IPS DF 19.7 (cell line): ENCODE measurements around the gene LYPD6B.

Source experiments
- DNase-seq: peaks from one replicate; pipeline ENCODE4 v3.0.0-alpha.2; 2013; ENCODE audit warnings: low read depth, low spot score

The LYPD6B gene

GRCh38 chr2:149039213-149039724, 770 bp downstream of the LYPD6B start:
- DNase-seq, result no peak

- no peak for DNase-seq
These were observed 2.0 kb downstream of the LYPD6B start for GRCh38 chr2:149040451-149040850.

- DNase-seq, result no peak
These were observed 3.0 kb downstream of the LYPD6B start for GRCh38 chr2:149041482-149041881.

- DNase-seq, result no peak
These were observed 4.4 kb downstream of the LYPD6B start for GRCh38 chr2:149042881-149043280.

- no peak for DNase-seq
These were observed 6.0 kb downstream of the LYPD6B start for GRCh38 chr2:149044500-149044899.

GRCh38 chr2:149047118-149047517, 8.6 kb downstream of the LYPD6B start:
- no peak for DNase-seq

GRCh38 chr2:149049142-149049541, 10.6 kb downstream of the LYPD6B start:
- no peak for DNase-seq

- no peak for DNase-seq
These were observed 11.7 kb downstream of the LYPD6B start for GRCh38 chr2:149050188-149050587.

- DNase-seq, result no peak
These were observed 17.3 kb downstream of the LYPD6B start for GRCh38 chr2:149055751-149056150.

GRCh38 chr2:149056541-149057255, 18.2 kb downstream of the LYPD6B start:
- DNase-seq, result no peak

GRCh38 chr2:149057401-149057800, 18.9 kb downstream of the LYPD6B start:
- DNase-seq, result no peak

GRCh38 chr2:149058936-149059335, 20.4 kb downstream of the LYPD6B start:
- DNase-seq, result no peak

GRCh38 chr2:149059822-149060221, 21.3 kb downstream of the LYPD6B start:
- no peak for DNase-seq

GRCh38 chr2:149061133-149061745, 22.7 kb downstream of the LYPD6B start:
- DNase-seq, result no peak

GRCh38 chr2:149062531-149062930, 24.0 kb downstream of the LYPD6B start:
- DNase-seq, result no peak

- no peak for DNase-seq
These were observed 24.7 kb downstream of the LYPD6B start for GRCh38 chr2:149063177-149063576.

GRCh38 chr2:149064365-149064841, 25.9 kb downstream of the LYPD6B start:
- DNase-seq, result no peak

- no peak for DNase-seq
These were observed 26.5 kb downstream of the LYPD6B start for GRCh38 chr2:149064856-149065630.

- DNase-seq, result no peak
These were observed 29.9 kb downstream of the LYPD6B start for GRCh38 chr2:149068225-149068995.

- no peak for DNase-seq
These were observed 30.7 kb downstream of the LYPD6B start for GRCh38 chr2:149068996-149069888.
